ENCODE measurements around the gene SPRR1B. TPM values are rescaled to one million over a fixed set of nuclear protein-coding genes. Genes with fewer than 3 reads are reported as not detected.

Gene SPRR1B
- not detected in 2 replicates for polyA plus RNA-seq (2011; rRNA removed)
- not detected in 2 replicates for polyA minus RNA-seq (2011; rRNA and poly(A)+ RNA removed)

GRCh38 chr1:153030895-153031294, at the start of gene SPRR1B:
TSS of gene SPRR1B (plus strand) at chr1:153031203. CDS start at chr1:153032346, 1,143 bp downstream.
- no peak for TF ChIP-seq CTCF (IDR thresholded peaks at IDR 0.05; ENCODE audit: low read depth, low read length)
- no peak for DNase-seq (ENCODE audit: low read depth, low spot score)
- POLR2A ChIA-PET, result no interaction called here
- Histone ChIP-seq H3K4me3 (ENCODE audit: low read depth, low read length) (no peak within 1 kb of the TSS), H3K27me3 (ENCODE audit: control insufficient read depth, insufficient read depth, low read length) (no peaks in the 10 kb centered on the region), H3K9me3 (ENCODE audit: control insufficient read depth, insufficient read depth, low read length) (0 out of 2 replicates have a peak, but pooled peaks cover 3% of the 10 kb centered on the region), H3K27ac (ENCODE audit: low read depth, low read length) (no peak within 1 kb of the TSS)
- CTCF ChIA-PET, result no interaction called here

- no peak for DNase-seq (ENCODE audit: low read depth, low spot score)
- TF ChIP-seq CTCF (IDR thresholded peaks at IDR 0.05; ENCODE audit: low read depth, low read length), result no peak
- POLR2A ChIA-PET, result no interaction called here
- H3K27ac ChIP-seq (ENCODE audit: low read depth, low read length), result no peak overlapping the region
- no peak overlapping the region for H3K4me3 ChIP-seq (ENCODE audit: low read depth, low read length)
- CTCF ChIA-PET, result no interaction called here
- H3K27me3 ChIP-seq (ENCODE audit: control insufficient read depth, insufficient read depth, low read length), result no peaks in the 10 kb centered on the region
- peaks cover 3% of the 10 kb centered on the region; the same call in 1 of the 2 replicates for H3K9me3 ChIP-seq (ENCODE audit: control insufficient read depth, insufficient read depth, low read length)
These were observed 48.9 kb upstream of the SPRR1B start for GRCh38 chr1:152982076-152982475.

GRCh38 chr1:152983234-152983633, 47.8 kb upstream of the SPRR1B start:
- peaks cover 3% of the 10 kb centered on the region; the same call in 1 of the 2 replicates for H3K9me3 ChIP-seq (ENCODE audit: control insufficient read depth, insufficient read depth, low read length)
- H3K27ac ChIP-seq (ENCODE audit: low read depth, low read length), result no peak overlapping the region
- no peak overlapping the region for H3K4me3 ChIP-seq (ENCODE audit: low read depth, low read length)
- POLR2A ChIA-PET, result no interaction called here
- H3K27me3 ChIP-seq (ENCODE audit: control insufficient read depth, insufficient read depth, low read length), result no peaks in the 10 kb centered on the region
- no peak for TF ChIP-seq CTCF (IDR thresholded peaks at IDR 0.05; ENCODE audit: low read depth, low read length)
- DNase-seq (ENCODE audit: low read depth, low spot score), result no peak
- CTCF ChIA-PET, result no interaction called here

GRCh38 chr1:152983743-152984142, 47.3 kb upstream of the SPRR1B start, which contains the start of gene SPRR1A:
TSS of gene SPRR1A (plus strand) at chr1:152984081. CDS start at chr1:152985231, 1,150 bp downstream.
- CTCF ChIA-PET, result no interaction called here
- POLR2A ChIA-PET, result no interaction called here
- no peak for DNase-seq (ENCODE audit: low read depth, low spot score)
- no peaks in the 10 kb centered on the region for H3K27me3 ChIP-seq (ENCODE audit: control insufficient read depth, insufficient read depth, low read length)
- H3K4me3 ChIP-seq (ENCODE audit: low read depth, low read length), result no peak within 1 kb of the TSS
- H3K27ac ChIP-seq (ENCODE audit: low read depth, low read length), result no peak within 1 kb of the TSS
- no peak for TF ChIP-seq CTCF (IDR thresholded peaks at IDR 0.05; ENCODE audit: low read depth, low read length)
- peaks cover 3% of the 10 kb centered on the region; the same call in 1 of the 2 replicates for H3K9me3 ChIP-seq (ENCODE audit: control insufficient read depth, insufficient read depth, low read length)

- no peak for TF ChIP-seq CTCF (IDR thresholded peaks at IDR 0.05; ENCODE audit: low read depth, low read length)
- CTCF ChIA-PET, result no interaction called here
- POLR2A ChIA-PET, result no interaction called here
- Histone ChIP-seq H3K27me3 (ENCODE audit: control insufficient read depth, insufficient read depth, low read length) (no peaks in the 10 kb centered on the region), H3K4me3 (ENCODE audit: low read depth, low read length) (no peak overlapping the region), H3K9me3 (ENCODE audit: control insufficient read depth, insufficient read depth, low read length) (no peaks in the 10 kb centered on the region; the same call in 1 of the 2 replicates), H3K27ac (ENCODE audit: low read depth, low read length) (no peak overlapping the region)
- no peak for DNase-seq (ENCODE audit: low read depth, low spot score)
These were observed 44.4 kb upstream of the SPRR1B start for GRCh38 chr1:152986578-152986977.

All from AG04450 (cell line).